ENCODE data around the gene KRTAP12-4. TPM values are rescaled to one million over a fixed set of nuclear protein-coding genes. Genes with fewer than 3 reads are reported as not detected.

The KRTAP12-4 gene
- total and polyA plus RNA-seq, 2 donors (not counting 3 experiments of a cell fraction or from before 2014, with no cell fraction given), result not detected

Small RNA genes within 50 kb of the gene (small RNA-seq; reads per million reads assigned to genes)
- gene KRTAP12-6P (ENCODE audit: insufficient read depth, insufficient read length, low read depth, low replicate concordance), result not detected

Other genes with a start within 250 kb of the KRTAP12-4 start
- gene LRRC3, start 199.1 kb downstream of the KRTAP12-4 start, total RNA-seq, result 4.2 and 4.8 TPM in 2 replicates
- 4.9 and 5.1 TPM in 2 replicates for gene LRRC3, start 199.1 kb downstream of the KRTAP12-4 start, polyA plus RNA-seq
- gene KRTAP10-1, start 114.5 kb downstream of the KRTAP12-4 start, total RNA-seq, result not detected in 2 replicates
- not detected in 2 replicates for gene KRTAP10-1, start 114.5 kb downstream of the KRTAP12-4 start, polyA plus RNA-seq
- gene KRTAP10-2, start 103.2 kb downstream of the KRTAP12-4 start, total RNA-seq, result not detected in 2 replicates
- gene KRTAP10-2, start 103.2 kb downstream of the KRTAP12-4 start, polyA plus RNA-seq, result not detected in 2 replicates
- not detected in 2 replicates for gene KRTAP10-3, start 95.9 kb downstream of the KRTAP12-4 start, total RNA-seq
- gene KRTAP10-3, start 95.9 kb downstream of the KRTAP12-4 start, polyA plus RNA-seq, result not detected in 2 replicates
- not detected in 2 replicates for gene KRTAP10-4, start 80.9 kb downstream of the KRTAP12-4 start, total RNA-seq
- gene KRTAP10-4, start 80.9 kb downstream of the KRTAP12-4 start, polyA plus RNA-seq, result not detected in 2 replicates
- not detected in 2 replicates for gene KRTAP10-5, start 74.1 kb downstream of the KRTAP12-4 start, total RNA-seq
- not detected in 2 replicates for gene KRTAP10-5, start 74.1 kb downstream of the KRTAP12-4 start, polyA plus RNA-seq
- gene KRTAP10-6, start 62.2 kb downstream of the KRTAP12-4 start, total RNA-seq, result not detected in 2 replicates
- not detected in 2 replicates for gene KRTAP10-6, start 62.2 kb downstream of the KRTAP12-4 start, polyA plus RNA-seq
- gene KRTAP10-7, start 54.1 kb downstream of the KRTAP12-4 start, total RNA-seq, result not detected in 2 replicates
- gene KRTAP10-7, start 54.1 kb downstream of the KRTAP12-4 start, polyA plus RNA-seq, result not detected in 2 replicates
- not detected in 2 replicates for gene KRTAP10-8, start 42.6 kb downstream of the KRTAP12-4 start, total RNA-seq
- gene KRTAP10-8, start 42.6 kb downstream of the KRTAP12-4 start, polyA plus RNA-seq, result not detected in 2 replicates
- gene KRTAP10-9, start 27.6 kb downstream of the KRTAP12-4 start, total RNA-seq, result not detected in 2 replicates
- not detected in 2 replicates for gene KRTAP10-9, start 27.6 kb downstream of the KRTAP12-4 start, polyA plus RNA-seq
- not detected in 2 replicates for gene KRTAP10-10, start 17.3 kb downstream of the KRTAP12-4 start, total RNA-seq
- not detected in 2 replicates for gene KRTAP10-10, start 17.3 kb downstream of the KRTAP12-4 start, polyA plus RNA-seq
- not detected in 2 replicates for gene KRTAP10-11, start 8.2 kb downstream of the KRTAP12-4 start, total RNA-seq
- gene KRTAP10-11, start 8.2 kb downstream of the KRTAP12-4 start, polyA plus RNA-seq, result not detected in 2 replicates
- not detected in 2 replicates for gene KRTAP12-3, start 3.3 kb upstream of the KRTAP12-4 start, total RNA-seq
- not detected in 2 replicates for gene KRTAP12-3, start 3.3 kb upstream of the KRTAP12-4 start, polyA plus RNA-seq
- gene KRTAP12-2, start 12.3 kb upstream of the KRTAP12-4 start, total RNA-seq, result not detected in 2 replicates
- not detected in 2 replicates for gene KRTAP12-2, start 12.3 kb upstream of the KRTAP12-4 start, polyA plus RNA-seq
- gene KRTAP12-1, start 27.5 kb upstream of the KRTAP12-4 start, total RNA-seq, result not detected in 2 replicates
- not detected in 2 replicates for gene KRTAP12-1, start 27.5 kb upstream of the KRTAP12-4 start, polyA plus RNA-seq
- gene KRTAP10-12, start 42.5 kb upstream of the KRTAP12-4 start, total RNA-seq, result not detected in 2 replicates
- not detected in 2 replicates for gene KRTAP10-12, start 42.5 kb upstream of the KRTAP12-4 start, polyA plus RNA-seq
- not detected in 2 replicates for gene TSPEAR, start 56.9 kb upstream of the KRTAP12-4 start, total RNA-seq
- gene TSPEAR, start 56.9 kb upstream of the KRTAP12-4 start, polyA plus RNA-seq, result 0.01 TPM in 1 of 2 replicates, not detected in the other
- 114 and 117 TPM in 2 replicates for gene UBE2G2, start 147.2 kb upstream of the KRTAP12-4 start, total RNA-seq
- gene UBE2G2, start 147.2 kb upstream of the KRTAP12-4 start, polyA plus RNA-seq, result 86.4 and 95.0 TPM in 2 replicates
- 99.7 and 102 TPM in 2 replicates for gene SUMO3, start 163.4 kb upstream of the KRTAP12-4 start, total RNA-seq
- gene SUMO3, start 163.4 kb upstream of the KRTAP12-4 start, polyA plus RNA-seq, result 109 and 123 TPM in 2 replicates
- 406 and 415 TPM in 2 replicates for gene PTTG1IP, start 219.0 kb upstream of the KRTAP12-4 start, total RNA-seq
- gene PTTG1IP, start 219.0 kb upstream of the KRTAP12-4 start, polyA plus RNA-seq, result 313 and 342 TPM in 2 replicates